Stimulated activated CD4-positive, alpha-beta T cell treated with anti-CD3 and anti-CD28 coated beads, TNF-alpha, amount 100 ng/mL, for 48 hours (primary cell): ENCODE measurements around the gene GPR152.

Experiments
- DNase-seq, 3 donors: peaks; one replicate each; pipeline ENCODE4 v3.0.0-alpha.2; 2020; ENCODE audit warnings: low read depth in 3 of 3

Gene GPR152, protein sequence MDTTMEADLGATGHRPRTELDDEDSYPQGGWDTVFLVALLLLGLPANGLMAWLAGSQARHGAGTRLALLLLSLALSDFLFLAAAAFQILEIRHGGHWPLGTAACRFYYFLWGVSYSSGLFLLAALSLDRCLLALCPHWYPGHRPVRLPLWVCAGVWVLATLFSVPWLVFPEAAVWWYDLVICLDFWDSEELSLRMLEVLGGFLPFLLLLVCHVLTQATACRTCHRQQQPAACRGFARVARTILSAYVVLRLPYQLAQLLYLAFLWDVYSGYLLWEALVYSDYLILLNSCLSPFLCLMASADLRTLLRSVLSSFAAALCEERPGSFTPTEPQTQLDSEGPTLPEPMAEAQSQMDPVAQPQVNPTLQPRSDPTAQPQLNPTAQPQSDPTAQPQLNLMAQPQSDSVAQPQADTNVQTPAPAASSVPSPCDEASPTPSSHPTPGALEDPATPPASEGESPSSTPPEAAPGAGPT

DNA sequence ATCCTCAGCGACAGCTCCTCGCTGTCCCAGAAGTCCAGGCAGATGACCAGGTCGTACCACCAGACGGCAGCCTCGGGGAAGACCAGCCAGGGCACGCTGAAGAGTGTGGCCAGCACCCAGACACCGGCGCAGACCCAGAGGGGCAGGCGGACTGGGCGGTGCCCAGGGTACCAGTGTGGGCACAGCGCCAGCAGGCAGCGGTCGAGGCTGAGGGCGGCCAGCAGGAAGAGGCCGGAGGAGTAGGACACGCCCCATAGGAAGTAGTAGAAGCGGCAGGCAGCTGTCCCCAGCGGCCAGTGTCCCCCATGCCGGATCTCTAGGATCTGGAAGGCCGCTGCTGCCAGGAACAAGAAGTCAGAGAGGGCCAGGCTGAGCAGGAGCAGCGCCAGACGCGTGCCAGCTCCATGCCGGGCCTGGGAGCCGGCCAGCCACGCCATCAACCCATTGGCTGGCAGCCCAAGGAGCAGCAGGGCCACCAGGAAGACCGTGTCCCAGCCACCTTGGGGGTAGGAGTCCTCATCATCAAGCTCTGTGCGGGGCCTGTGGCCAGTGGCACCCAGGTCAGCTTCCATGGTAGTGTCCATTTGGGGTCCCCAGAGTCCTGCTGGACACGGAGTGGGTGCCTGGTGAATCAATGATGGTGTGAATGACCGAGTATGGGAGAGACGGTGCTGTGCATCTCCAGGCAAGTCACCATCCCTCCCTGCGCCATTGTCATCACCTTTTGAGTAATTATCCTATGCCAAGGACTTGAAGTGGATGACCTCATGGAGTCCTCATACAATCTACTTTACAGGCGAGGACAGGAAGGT lies at the start of gene GPR152:
Gene GPR152 (minus strand): TSS at position 589 of the 812 bp plus-strand sequence. CDS start 5 bp downstream, at position 584.
- no peak for DNase-seq

DNA sequence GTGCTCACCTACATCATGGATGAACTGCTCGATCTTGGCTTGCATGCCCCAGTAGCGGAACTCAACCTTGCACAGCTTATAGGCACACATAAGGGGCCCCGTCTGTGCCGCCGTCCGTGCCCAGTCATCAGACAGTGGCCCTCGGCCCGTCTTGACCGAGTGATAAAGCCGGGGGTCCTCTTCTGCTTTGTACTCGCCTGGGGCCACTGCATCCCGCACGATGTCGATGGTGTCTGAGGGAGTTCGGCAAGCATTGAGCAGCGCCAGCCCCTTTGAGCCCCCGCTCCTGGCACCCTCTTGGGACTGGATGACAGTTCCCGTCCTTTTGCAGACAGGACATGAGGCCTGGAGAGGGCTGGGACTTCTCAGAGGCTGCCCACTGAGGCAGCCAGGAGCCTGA lies 49.3 kb upstream of the GPR152 start:
- no peak for DNase-seq

DNA sequence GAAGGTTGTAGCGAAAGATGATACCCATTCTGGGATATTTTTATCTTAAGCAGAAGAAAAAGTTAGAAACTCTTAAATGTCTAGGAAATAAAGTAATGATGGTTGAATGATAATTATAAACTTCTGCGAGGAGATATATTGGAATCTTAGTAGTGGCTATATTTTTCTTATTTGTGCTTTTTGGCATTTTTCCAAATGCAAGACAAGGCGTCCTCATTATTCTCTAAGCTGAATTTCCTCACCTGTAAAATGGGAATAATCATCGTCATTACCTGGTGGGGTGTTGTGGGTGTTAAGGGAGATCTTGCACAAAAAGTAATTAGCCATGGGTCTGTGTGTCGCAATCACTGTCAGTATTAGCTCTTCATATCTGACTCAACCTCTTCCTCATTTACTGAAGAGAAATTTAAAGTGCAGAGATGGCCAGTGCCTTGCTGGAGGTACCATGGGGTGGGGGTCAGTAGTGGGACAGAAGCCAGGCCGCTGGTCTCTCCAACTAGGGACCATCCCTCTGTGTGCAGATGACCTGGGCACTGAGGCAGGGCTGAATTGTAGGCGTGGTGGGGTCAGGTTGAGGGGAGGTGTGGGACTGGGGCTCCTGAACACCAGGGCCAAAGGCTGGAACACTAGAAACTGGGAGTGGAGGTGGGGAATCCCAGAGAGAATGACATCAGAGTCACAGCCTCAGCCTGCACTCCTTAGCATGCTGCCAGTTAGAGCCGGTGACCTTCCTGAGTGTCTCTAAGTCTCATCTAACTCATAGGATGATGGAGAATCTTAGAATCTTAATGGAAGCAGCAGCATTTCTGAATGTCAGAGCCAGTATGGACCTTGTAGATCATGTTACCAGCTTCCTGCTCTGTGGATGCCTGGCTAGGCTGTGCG lies 48.5 kb upstream of the GPR152 start:
- no peak for DNase-seq

DNA sequence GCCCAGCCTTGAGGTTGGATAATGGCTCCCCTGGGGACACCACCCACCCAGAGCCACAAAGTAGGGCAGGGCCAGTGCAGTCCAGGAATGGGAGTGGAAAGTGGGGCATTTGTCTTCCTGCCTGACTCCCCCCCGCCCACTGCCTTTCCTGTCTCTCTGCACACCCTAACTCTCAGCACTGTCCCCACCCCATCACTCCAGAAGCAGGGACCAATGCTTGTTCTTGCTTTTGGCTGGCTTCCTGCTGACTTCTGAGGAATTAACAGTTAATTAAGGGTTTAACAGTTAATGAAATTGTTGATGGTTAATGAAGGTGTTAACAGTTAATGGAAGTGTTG lies 47.9 kb upstream of the GPR152 start:
- no peak for DNase-seq

DNA sequence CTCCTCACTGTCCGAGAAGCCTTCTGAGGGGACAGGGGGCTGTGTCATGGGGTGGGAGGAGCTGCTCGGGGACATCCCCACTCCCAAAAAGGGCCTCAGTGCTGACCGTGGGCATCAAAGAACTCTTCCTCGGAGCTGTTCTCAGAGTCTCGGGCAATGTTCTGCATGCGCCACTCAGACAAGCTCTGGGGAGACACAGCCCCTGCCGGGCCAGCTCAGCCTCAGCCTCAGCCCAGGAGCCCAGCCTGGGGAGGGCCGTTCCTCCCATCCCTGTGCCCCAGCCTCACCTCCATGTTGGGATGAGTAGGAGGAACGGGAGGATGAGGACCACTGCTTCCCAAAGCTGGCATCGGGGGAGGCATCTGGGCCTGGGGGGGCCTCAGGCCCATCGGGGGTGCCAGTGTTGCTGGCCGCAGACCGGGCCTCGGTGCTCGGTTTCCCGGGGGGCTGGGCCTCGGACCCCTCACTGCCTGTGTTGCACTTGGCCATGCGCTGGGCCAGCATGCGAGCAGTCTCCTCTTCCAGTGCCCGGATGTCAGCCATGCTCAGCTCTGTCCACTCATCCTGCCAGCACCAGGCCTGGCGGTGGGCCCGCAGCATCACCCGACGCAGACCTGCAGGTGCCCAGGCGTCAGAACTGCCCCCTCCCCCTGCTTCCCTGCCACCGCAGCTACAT lies 47.4 kb upstream of the GPR152 start:
- DNase-seq: no peak

DNA sequence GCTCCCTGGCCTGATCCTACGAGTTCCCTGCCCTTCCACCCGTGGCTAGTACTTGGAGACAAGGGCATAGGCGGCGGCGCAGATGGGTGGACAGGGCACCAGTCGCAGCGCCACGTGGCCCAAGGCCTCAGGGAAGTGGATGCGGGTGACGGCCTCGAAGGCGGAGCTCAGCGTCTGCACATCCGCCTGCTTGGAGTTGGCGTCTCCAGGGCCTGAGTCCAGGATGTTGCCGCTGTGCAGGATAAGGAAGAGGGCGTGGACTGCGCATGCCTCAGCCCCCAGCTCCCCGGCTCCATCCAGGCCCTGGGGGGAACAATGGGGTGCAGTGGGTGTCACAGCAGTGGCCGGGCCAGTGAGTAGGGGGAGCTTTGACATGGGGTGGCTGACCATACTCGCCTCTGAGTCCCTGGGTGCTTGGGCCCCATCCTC lies 46.0 kb upstream of the GPR152 start:
- DNase-seq: no peak

DNA sequence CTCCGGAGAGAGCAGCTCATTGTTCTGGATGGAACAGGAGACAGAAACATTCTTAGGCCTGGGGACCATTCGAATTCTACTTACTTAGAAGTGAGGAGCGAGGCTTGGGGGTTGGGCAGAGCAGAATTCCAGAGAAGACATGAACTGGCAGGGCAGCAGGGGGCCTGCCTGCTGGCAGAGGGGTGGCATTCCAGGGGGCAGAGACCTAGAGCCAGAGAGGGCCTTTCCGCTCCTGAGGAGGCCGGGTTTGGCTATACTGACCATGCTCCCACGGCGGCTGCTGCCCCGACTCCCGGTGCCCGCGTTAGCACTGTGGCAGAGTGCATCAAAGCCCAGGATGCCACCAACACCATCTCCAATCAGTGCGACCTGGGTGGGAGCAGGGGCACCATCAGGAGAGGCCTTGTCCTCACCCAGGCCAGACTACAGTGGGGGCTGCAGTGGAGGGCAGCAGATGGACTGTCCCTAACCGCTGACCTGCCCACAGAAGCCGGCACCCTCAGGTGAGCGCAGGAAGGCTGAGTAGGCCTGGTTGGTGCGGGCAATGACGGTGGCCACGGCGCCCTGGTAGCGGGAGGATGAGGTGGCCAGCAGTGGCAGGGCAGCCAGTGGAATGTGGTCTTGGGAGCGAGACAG lies 45.2 kb upstream of the GPR152 start:
- DNase-seq: no peak

DNA sequence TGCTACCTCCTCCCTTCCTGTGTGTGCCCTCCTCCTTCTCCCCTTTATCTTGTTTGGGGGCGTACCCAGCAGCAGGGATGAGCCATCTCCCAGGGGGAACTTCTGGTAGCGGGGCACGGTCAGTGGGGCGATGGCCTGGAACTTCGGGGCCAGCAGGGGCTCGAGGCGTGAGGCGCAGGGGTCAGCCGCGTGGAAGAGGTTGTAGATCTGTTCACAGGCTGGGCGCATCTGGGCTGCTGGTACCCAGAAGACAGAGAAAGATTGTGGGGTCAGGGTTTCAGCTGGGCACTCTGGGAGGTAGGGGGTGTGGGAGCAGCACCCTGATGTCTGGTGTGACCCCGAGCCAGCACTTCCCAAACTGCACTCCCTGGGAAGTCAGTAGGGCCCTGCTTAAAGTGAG lies 43.6 kb upstream of the GPR152 start:
- DNase-seq: no peak

DNA sequence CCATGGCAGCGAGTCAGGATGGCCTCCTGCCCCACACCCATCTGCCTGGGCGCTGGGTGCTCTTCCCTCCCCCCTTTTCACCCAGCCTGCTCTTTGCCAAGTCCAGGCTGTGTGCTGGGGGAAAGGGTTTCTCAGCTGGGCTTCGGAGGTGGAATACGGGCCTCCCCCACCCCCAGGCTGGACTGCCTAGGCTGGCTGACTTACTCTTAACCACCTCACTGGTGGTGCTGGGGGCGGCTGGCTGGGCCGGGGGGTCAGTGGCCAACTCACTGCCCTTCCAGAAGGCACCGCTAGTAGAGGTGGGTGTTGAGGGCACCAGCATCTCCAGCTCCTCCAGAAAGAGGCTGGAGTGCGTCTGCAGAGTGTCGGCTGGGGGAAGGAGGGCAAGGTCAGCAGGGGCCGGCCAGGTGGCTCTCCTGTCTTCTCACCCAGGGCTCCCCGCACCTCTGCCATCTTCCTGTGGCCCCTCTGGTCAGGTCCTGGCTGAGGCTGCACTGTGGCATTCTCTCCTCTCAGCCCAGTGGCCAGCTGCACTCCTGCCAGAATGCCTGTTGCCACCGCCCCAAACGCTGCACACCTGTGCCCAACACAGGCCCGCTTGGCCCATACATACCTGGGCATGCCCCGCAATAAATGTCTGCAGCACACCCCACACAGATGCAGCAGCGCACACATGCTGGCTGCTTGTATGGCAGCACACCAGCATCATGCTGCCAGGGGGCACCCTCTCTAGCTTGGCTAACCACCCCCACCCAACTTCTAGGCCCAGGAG lies 42.9 kb upstream of the GPR152 start:
- DNase-seq: no peak

DNA sequence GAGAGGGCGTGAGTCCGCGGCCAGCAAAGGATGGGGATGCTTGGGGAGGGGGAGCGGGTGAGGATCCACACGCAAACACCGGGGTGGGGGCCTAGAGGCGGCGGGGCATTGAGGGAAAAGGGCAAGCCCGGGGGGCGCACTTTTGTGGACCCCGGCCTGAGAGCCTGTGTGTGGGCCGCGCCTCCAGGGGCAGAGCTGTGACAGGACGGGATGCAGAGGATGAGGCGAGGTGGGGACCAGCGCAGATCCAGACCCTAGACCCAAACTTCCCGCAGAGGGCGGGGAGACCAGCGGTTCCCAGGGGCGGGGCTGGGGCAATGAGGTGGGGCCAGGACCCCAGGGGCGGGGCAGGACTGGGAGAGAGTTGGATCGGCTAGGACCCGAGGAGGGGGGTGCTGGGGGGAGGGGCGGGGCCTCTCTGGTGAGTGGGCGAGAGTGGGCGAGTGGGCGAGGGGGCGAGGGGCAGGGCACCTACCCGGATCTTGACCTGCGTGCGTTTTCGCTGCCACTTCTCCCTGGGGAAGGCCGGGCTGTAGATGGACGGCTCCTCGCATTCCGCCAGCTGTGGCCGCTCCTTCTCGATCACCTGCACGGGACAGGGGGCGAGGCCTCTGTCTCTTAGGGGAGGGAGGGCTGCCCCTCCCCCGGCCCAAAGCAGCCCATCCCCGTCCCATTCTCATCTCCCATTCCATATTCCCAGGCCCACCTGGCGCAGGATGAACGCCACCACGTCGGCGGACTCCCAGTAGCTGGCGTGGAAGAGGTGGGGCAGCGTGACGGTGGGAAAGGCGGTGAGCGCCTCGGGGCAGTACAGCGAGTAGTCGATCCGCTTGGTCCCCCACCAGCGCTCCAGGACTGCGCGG lies 42.1 kb upstream of the GPR152 start:
- no peak for DNase-seq

DNA sequence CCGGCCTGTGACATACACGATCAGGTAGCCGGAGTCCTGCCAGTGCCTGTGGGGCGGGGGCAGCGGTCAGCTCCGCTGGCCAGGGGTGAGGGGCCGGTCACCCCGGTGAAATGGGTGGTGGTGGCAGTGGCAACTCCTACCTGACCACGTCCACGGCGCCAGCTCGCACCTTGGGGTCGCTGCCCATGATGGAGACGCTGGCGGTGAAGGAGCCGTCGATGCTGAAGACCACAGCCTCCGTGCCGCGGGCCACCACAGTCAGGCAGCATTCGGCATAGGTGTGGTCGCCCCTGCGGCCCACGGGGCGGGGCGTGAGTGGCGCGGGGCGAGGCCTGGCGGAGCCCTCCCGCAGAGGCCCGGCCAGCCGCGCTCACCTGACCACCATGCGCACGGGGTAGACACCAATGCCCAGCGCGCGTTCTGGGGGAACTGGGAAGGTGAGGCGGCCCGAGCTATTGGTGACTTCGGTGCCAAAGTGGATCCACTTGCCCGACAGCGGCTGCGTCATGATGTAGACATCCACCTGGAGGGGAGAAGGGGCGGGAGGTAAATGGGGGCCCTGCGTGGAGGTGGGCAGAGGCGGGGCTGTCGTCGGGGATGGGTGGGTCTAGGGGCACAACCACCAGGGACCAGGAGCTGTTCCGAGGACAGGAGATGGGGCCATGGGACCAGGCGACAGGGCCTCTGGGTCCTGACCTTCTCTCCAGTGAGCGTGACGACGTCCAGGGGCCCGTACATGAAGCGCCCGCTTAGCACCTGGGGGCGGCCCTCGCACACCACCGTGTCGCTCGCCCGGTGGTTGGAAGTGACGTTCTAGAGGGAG lies 41.2 kb upstream of the GPR152 start:
- no peak for DNase-seq

DNA sequence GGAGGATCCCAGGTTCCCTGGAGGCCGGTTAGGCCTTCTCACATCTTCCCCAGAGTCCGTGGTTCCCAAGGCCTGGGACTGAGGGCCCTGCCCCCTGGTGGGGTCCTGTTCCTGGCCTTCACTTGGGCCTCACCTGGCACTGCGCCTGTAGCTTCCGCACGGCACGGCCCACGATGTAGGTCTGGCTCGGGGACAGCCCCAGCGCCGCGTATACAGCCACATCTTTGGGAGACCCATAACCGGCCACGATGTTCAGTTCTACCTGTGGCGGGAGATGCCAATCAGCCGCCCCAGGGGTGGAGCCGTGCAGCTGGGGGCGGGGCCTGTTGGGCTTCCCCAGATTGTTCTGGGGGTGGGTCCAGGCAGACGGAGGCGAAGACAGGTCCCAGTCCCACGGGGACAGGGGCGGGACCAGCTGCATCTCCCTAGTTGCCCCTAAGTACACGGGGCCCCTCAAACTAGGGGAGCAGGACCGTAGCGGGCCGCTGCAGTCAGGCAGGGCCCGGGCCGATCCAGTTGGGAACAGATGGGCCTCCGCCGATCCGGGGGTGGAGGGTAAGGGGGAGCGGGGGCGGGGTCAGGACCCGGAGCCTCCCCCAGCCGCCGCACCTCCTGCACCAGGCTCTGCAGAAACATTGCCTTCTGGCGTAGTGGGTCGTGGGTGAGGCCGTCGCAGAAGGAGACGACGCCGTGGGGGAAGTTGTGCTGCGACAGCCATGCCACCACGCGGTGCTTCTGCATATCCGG lies 40.4 kb upstream of the GPR152 start:
- DNase-seq: no peak

DNA sequence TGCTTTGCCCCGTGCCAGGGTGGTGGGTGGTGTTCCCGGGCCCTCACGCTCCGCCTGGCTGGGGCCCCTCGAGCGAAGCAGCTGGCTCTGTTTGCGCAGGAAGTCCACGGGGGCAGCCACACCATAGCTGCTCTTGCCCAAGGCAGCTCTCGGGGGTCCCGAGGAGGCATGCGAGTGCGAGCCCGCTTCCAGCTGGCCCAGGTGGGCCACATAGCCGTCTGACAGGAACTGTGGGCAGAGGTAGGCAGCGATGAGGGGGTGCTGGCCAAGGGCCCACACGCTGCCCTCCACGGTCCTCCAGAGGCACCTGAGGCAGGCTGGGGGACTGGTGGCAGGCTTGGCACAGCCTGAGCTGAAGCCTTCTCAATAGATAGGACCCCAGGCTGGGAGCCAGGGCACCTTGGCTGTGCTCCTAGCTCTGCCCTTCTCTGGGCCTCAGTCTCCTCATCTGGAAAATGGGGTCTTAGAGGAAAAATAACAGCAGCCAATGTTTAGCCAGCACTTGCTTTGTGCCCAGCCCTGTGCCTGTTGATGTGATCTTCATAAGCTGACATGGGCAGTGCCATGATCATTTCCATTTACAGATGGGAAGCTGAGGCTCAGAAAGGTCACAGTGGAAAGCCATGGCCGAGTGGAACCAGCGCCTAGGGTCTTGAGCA lies 39.7 kb upstream of the GPR152 start:
- no peak for DNase-seq

DNA sequence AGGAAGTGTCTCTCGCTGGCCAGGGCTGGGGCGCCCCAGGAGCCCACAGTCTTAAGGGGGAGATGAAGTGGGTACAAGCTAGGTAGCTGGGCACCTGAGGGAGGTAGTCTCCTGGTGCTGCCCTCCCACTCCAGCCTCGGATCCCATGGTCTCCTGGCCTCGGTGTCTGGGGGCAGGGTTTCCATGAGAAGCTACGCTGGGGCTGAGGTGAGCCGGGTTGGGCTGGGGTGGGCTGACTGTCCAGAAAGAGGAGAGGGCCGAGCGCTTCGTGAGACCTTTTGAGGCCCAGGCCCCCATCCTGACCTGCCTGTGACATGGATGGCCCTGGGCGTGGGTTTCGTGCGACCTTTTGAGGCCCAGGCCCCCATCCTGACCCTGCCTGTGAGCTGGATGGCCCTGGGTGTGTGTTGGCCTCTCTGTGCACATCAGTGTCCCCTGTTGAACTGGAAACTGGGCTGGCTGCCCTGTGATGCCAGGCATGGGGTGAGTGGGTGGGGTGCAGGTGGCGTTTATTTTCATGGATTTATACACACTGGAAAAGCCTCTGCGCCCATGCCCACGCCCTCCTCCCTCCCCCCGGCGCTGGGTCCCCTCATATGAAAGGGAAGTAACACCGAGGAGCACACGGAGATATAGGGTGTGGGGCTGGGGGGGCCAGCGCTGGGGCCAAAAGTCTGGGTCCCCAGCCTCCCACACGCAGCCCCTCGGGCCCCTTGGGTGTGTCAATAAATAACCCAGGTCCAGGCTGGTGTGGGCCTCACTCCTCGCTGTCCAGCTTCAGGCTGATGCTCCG lies 38.9 kb upstream of the GPR152 start:
- DNase-seq: no peak

DNA sequence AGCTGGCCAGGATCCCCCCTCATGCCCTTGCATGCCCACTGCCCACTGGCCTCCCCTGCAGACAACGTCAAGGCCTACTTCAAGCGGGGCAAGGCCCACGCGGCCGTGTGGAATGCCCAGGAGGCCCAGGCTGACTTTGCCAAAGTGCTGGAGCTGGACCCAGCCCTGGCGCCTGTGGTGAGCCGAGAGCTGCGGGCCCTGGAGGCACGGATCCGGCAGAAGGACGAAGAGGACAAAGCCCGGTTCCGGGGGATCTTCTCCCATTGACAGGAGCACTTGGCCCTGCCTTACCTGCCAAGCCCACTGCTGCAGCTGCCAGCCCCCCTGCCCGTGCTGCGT lies 38.2 kb upstream of the GPR152 start:
- DNase-seq: no peak
